Measurements from ENCODE around the gene RSU1.
"Not testable (repeated sequence)": the region's sequence is repeated elsewhere in the genome, so short reads cannot be mapped to it uniquely, and the experiment has no call there.

The RSU1 gene

DNA sequence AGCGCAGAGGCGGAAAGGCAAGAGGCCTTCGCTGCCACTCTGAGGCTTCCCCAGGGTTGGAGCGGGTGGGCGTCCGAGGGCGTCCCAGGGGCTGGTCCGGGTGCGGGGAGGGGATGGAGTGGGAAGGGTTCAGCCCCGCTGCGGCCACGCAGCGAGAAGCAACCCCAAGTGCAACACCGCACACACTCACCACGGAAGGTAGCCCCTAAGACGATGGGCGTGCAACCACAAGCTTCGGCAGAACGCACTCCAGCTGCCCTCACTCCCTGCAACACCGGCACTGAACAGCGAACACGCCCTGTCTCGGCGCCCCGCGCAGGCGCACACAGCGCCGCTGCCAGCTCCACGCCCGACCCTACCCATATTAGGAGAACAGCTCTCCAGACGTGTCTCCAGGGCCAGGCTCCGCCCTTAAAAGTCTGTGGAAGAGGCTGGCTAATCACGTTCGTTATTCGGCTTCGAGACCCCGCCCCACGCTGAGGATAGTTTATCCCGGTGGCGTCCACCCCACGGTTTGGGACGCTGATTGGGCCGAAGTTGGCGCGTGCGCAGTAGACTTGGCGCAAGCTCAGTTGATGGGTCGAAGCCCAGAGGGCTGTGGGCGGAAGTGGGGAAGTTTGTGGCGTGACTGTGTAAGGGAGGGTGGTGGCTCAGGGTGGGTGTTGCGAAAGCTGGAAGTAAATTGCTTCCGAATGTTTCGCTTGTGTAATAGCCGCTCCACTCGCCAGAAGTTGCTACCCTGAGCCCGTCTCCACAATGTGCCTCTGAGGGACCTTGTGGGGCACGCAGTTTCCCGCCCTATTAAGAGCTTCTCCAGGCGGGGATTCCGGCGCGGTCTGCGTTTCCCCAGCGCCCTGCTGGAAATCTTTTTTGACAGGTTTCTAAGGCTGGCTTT, at the start of gene RSU1:
Gene RSU1, minus strand, starts transcription at position 300 of the 895 bp plus-strand sequence. CDS start 343 bp downstream, outside the sequence.
- DNase-seq (ENCODE audit: low spot score) = peak; percentile 98

- DNase-seq (ENCODE audit: low spot score) = no peak
These were observed 49.5 kb upstream of the RSU1 start for GRCh38 chr10:16866541-16867275.

DNA sequence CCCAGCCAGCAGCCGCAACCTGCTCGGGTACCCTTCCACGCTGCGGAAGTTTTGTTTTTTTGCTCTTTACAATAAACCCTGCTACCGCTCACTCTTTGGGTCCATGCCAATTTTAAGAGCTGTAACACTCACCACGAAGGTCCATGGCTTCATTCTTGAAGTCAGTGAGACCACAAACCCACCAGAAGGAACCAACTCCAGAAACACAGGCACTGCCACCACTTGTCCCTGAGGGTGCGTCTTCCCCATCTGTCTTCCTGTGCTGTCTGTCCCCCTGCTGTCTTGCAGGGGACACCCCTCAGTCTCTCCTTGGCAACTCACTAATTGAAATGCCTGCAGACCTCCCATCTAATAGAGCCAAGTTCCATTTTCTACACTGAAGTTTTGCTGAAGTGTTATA, 48.5 kb upstream of the RSU1 start:
- DNase-seq (ENCODE audit: low spot score) = no peak

- no peak for DNase-seq (ENCODE audit: low spot score)
These were observed 46.5 kb upstream of the RSU1 start for GRCh38 chr10:16863766-16864165.

DNA sequence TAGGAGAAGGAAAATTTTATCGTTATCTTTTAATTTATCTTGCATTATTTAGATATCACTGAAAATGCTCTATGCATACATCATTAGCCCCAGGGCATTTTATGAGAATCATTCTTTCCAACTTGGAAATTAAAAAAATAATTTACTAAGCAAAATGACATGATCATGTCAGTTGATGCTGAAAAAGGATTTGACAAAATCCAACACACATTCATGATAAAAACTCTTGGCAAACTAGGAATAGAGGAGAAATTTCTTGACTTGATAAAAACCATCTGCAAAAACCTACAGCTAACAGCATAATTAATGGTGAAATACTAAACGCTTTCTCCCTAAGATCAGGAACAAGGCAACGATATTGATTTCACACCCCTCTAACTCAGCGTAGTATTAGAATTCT, 40.2 kb upstream of the RSU1 start:
- no peak for DNase-seq (ENCODE audit: low spot score)

GRCh38 chr10:16856567-16856966, 39.3 kb upstream of the RSU1 start:
- DNase-seq (ENCODE audit: low spot score) = no peak

DNA sequence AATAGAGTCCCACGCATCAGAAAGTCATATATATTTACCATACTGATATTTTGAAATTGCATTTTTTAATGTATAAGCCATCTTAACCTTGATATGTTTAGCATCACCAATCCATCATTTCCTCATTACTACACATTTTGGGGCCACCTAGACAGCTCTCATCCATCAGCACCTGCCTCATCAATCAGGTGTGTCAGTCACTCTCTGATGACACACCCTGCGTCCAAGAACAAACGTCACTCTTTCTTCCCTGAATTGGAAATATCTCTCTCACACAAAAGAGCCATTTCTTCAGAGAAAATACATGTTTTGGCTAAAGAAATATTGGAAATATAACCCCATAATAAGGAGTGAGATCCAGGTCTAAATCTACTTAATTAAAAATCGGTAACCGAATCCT, 38.9 kb upstream of the RSU1 start:
- no peak for DNase-seq (ENCODE audit: low spot score)

- DNase-seq (ENCODE audit: low spot score) = peak; percentile 24
These were observed 37.4 kb upstream of the RSU1 start for GRCh38 chr10:16854623-16855022.

DNA sequence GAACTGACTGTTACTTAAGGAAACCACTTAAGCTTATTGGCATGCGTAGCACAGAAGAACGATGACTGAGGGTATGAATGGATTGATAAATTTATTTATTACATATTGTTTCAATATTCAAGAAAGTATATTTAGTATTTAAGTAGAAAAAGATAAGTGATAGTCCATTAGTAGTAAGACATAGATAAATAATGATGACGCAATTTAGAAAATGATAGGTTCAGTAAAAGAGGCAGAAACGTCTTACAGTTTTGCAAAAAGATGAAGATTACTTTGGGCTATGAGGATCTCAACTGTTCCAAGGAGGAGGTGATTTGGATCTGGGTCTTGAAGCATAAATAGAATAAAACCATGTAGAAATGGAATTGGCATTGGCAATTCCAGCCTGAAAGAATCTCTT, 36.6 kb upstream of the RSU1 start:
- no peak for DNase-seq (ENCODE audit: low spot score)

DNA sequence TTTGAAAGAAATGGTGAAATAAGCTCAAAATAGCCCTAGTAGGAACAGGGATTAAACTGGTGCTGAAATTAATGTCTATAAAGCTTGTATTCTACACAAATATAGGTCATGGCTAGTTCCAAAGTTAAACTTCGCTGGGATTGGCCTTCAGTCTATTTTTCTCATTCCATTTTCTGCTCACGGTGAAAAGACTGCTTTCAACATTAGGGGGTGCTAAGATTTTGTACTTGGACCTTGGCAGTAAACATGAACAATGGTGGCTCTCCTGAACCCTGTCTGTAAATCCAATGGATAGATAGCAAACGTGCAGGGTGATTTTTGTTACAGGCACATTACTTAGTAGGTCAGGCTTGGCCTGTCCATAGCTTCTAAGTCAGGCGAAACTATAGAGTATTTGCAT, 36.0 kb upstream of the RSU1 start:
- DNase-seq (ENCODE audit: low spot score) = peak; percentile 23

GRCh38 chr10:16852624-16853023, 35.4 kb upstream of the RSU1 start:
- no peak for DNase-seq (ENCODE audit: low spot score)

DNA sequence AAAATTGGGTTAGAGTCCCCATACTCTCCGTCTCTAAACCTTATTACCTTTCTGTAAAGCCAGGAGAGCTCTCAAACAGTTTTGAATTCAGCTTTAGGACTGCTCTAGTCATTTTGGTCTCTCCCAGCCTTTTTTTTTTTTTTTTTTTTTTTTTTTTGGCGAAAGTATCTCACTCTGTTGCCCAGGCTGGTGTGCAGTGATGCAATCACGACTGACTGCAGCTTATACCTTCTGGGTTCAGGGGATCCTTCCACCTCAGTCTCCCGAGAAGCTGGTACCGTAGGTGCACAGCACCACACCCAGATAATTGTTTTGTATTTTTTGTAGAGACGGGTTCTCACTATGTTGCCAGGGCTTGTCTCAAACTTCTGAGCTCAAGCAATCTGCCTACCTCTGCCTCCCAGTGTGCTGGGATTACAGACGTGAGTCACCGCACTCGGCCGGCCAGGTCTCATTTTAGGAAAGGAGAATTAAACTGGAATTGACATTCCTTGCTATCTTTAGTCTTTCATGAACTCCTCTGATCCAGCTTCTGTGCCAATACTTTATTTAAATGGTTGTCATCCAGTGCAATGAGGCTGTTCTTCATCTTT, 31.4 kb upstream of the RSU1 start:
- no peak for DNase-seq (ENCODE audit: low spot score)

DNA sequence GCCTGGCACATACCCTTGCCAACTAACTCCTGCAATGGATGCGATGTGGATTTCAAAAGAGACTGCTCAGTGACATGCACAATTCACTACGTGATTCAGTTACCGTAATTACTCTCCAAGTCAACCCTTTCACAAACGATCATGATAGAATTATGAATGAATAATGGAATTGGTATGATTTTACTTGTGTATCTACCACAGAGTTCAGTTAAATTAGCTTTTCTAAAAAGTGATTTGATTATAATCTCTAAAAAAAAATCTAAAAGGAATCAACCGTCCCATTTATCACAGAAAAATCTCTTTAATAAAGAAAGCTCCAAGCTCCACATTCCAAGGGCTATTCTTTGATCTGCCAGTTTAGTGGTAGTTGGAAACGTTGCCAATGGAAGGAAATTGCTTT, 30.4 kb upstream of the RSU1 start:
- peak; percentile 26 for DNase-seq (ENCODE audit: low spot score)

- DNase-seq (ENCODE audit: low spot score) = no peak
These were observed 28.0 kb upstream of the RSU1 start for GRCh38 chr10:16845248-16845647.

- DNase-seq (ENCODE audit: low spot score) = no peak
These were observed 26.1 kb upstream of the RSU1 start for GRCh38 chr10:16843252-16843870.

DNA sequence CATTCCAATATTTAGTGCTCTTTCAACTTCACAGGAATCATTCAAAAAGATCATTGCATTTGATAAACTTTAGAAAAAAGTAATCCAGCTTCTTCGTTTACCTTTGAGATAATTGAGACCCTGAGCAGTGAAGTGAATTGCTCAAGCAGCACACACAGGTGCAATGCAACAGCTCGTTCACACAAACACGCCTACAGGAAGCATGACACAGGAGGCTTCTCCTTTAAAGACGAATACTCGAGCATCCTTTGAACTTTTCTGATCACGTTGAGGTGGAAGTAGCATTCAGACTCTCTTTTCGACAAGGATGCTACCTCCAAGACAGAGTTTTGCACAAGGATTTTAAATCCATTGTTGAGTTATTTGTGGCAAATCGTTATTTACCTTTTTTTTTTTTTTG, 18.0 kb upstream of the RSU1 start:
- no peak for DNase-seq (ENCODE audit: low spot score)

DNA sequence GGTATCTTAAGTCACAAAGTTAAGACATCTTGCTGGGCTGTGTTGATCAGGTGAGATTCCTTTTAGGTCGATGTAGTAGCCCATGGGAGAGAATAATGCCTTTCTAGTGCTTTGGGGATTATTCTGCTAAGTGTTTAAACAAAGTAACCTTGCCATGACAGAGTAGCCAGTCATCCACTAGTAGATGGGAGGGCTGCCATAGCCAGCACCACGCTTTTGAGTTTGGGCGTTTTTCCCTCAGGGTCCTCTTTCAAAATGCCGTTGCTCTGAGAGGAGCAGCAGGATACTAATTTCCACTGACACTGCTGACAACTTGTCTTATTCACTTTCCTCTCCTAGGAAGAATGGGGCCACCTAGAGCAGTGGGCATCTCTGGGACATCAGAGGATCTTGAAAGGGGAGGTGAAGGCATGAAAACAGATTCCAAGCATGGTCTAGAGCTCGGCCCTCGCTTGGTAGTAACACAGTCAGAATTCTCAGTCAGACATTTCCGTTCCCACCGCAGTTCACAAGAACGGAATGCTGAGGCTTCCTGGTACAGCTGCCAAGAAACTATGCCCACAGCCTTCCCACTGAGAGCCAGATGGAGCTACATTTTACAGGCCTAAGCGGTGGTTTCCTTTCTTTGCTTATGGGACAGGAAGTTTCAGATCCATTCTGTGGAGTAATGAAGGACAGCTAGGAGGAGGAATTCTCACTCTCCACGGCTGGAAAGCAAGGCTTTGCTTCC, 15.3 kb upstream of the RSU1 start:
- DNase-seq (ENCODE audit: low spot score) = peak; percentile 69

- peak; percentile 21 for DNase-seq (ENCODE audit: low spot score)
These were observed 11.5 kb upstream of the RSU1 start for GRCh38 chr10:16828701-16829175.

GRCh38 chr10:16828114-16828568, 10.9 kb upstream of the RSU1 start:
- DNase-seq (ENCODE audit: low spot score) = peak; percentile 22

- not testable (repeated sequence) for DNase-seq (ENCODE audit: low spot score)
These were observed 10.2 kb upstream of the RSU1 start for GRCh38 chr10:16827474-16827873.

GRCh38 chr10:16822726-16823360, 5.6 kb upstream of the RSU1 start:
- no peak for DNase-seq (ENCODE audit: low spot score)

All from AG08396 (cell line).